GM19328 (cell line): ENCODE results near the gene EXOC2.

Source experiments
- ATAC-seq: cut with Tn5 transposase; IDR thresholded peaks from one replicate; pipeline ENCODE4 v1.9.1; 2021; ENCODE audit warnings: mild to moderate bottlenecking, moderate library complexity; ENCODE audit not compliant: unreplicated experiment

The EXOC2 gene

GRCh38 chr6:692858-693722 lies at the start of gene EXOC2:
TSS of gene EXOC2 (minus strand) at chr6:693139. CDS start at chr6:637818, 55,321 bp downstream.
- peak; percentile 90 for ATAC-seq

- ATAC-seq: no peak
Observed at GRCh38 chr6:741410-742339, 48.7 kb upstream of the EXOC2 start.

GRCh38 chr6:736657-737446 lies 43.9 kb upstream of the EXOC2 start:
- no peak for ATAC-seq

- ATAC-seq: no peak
Observed at GRCh38 chr6:733431-734219, 40.7 kb upstream of the EXOC2 start.

DNA sequence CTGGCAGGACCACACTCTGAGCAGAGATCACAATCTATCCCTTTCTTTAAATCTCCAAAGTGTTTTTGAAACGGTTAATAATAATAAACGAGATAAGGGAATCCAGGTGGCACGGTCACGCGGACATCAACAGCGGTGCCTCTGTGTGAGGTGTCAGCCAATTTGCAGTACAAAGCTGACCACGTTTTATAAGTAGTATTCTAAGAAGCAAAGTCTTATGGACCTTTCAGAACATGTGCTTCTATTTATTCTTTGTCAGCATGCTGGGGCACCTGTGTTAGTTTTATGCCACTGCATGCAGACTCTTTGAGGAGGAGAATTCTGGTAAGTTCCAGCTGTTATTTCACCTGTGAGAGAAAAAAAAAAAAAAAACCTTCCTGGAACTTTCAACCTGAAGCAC lies 39.0 kb upstream of the EXOC2 start:
- no peak for ATAC-seq

- no peak for ATAC-seq
Observed at GRCh38 chr6:729606-730320, 36.8 kb upstream of the EXOC2 start.

DNA sequence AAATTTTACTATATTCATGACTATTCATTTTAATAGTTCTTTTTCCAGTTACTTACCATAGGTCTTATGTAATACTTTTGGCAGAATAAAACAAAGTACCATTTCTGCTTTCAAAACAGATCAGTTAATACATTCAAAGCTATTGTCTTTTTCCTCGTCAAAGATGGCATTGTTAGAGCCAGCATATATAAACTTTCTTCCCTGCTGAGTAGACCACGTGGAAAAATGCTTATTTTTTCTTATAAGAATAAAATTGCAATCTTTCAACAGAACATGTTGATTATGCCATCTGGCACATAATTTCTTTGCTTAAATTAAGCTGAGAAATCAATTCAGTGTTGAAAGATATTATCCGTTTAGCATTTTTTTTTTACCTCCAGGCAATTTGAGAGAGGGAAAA lies 34.9 kb upstream of the EXOC2 start:
- no peak for ATAC-seq

- no peak for ATAC-seq
Observed at GRCh38 chr6:723540-723939, 30.6 kb upstream of the EXOC2 start.

DNA sequence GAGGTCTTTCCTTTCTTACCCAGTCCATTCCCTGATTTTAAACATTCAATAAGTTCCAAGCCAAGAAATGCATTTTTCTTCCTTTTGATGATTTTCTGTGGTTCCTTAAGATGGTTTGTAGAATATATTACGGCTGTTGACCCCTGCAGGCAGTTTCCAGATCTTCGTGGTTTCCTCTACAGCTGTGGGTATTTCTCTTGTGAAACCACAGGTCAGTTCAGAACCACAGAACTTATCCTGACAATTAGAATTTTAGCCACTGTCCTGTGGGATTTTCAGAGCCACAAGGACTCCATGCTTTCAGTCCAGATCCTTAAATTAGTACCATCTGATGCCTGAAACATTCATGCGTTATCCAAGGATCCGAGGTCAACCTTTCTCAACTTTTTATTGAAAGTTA lies 29.7 kb upstream of the EXOC2 start:
- ATAC-seq: no peak

DNA sequence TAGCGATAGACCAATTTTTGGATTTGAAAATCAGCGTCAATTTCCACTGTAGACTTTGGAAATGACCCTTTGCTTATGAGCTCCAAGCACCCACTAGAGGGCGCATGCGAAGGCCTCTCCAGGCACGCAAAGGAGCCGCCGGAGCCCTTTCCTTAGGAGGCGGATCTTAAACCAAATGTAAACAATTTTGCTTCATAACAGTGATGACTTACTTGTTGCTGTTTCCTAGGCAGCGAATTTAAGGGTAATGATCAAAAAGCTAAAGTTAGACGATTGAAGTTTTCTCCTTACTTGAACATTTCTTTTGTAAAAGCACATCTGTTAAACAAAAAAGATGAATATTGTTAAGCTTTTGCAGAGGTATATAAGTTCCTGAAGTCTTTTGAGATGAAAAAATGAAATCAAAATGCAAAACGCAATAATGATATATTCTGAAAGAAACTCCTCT lies 29.2 kb upstream of the EXOC2 start:
- no peak for ATAC-seq

- ATAC-seq: no peak
Observed at GRCh38 chr6:718345-718744, 25.4 kb upstream of the EXOC2 start.

GRCh38 chr6:717135-717534 lies 24.2 kb upstream of the EXOC2 start:
- ATAC-seq: no peak

GRCh38 chr6:715709-716491 lies 23.0 kb upstream of the EXOC2 start:
- ATAC-seq: no peak

DNA sequence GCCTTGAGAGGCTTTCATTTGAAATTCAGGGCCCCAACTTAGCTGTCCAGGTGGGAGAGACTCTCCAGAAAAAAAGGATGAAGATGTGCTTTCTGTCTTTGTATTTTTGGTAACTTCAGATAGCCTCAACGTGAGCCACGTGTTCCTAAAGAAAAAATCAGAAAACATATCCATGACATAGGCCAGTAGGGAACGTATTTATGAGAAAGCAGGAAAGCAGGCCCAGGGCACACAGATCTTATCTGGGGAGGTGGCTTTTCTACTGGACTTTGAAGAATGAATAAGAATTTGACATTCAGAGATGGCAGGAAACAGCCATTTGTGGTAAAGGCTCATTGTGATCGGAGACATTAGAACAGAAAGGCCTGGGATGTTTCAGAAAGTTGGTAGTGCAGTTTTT lies 21.2 kb upstream of the EXOC2 start:
- ATAC-seq: no peak

DNA sequence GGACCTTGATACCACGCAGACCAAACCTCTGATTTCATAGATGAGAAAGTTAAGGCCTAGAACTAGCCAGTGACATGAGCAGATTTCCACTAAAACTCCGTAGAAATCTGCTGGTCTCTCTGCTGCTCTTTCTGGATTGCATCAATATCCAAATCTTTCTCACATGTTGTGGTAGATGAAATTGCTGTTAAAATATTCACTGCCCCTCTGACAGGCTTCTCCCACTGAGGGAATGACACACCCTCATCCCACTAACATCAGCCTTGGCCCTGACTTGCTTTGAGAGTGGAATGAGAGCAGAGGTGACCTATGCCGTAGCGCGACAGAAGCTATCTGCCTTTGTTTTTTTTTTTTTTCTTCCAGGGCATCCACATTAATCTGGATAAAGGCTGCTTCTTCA lies 20.4 kb upstream of the EXOC2 start:
- ATAC-seq: no peak

- ATAC-seq: no peak
Observed at GRCh38 chr6:712805-713204, 19.9 kb upstream of the EXOC2 start.

GRCh38 chr6:711925-712324 lies 19.0 kb upstream of the EXOC2 start:
- no peak for ATAC-seq
